HCT116 (cell line): ENCODE results near the gene DENND4B.

Source experiments
- CEBPB ChIP-seq: IDR thresholded peaks from 2 replicates; pipeline ENCODE4 v1.6.1; 2012; ENCODE audit warnings: low read depth
- CTCF ChIP-seq, 3 experiments: fragments of 200-600 bp in 1 of 3; sonication (generic) in 1 of 3; IDR thresholded peaks in 2 of 3; conservative IDR thresholded peaks in 1 of 3; 2 replicates each; pipeline ENCODE4 v1.5.1; 2012 to 2017; ENCODE audit warnings: low read depth in 2 of 3, low read length in 2 of 3, antibody characterized with exemption in 1 of 3, borderline replicate concordance in 1 of 3, control low read depth in 1 of 3, mild to moderate bottlenecking in 1 of 3, mixed read lengths in 1 of 3, mixed run types in 1 of 3, moderate library complexity in 1 of 3; ENCODE audit not compliant: insufficient read depth in 1 of 3
- EGR1 ChIP-seq: IDR thresholded peaks from 2 replicates; pipeline ENCODE4 v1.6.1; 2012; ENCODE audit warnings: low read depth
- JUND ChIP-seq: IDR thresholded peaks from 2 replicates; pipeline ENCODE4 v1.6.1; 2012
- POLR2A ChIP-seq: IDR thresholded peaks from 2 replicates; pipeline ENCODE4 v1.7.0; 2011; ENCODE audit warnings: borderline replicate concordance; ENCODE audit not compliant: insufficient read depth, insufficient read length; ENCODE audit errors: extremely low read depth
- POLR2AphosphoS5 ChIP-seq: IDR thresholded peaks from 2 replicates; pipeline ENCODE4 v1.6.1; 2011; ENCODE audit warnings: mild to moderate bottlenecking, low read depth, low read length, moderate library complexity
- YY1 ChIP-seq: IDR thresholded peaks from 2 replicates; pipeline ENCODE4 v1.6.1; 2011; ENCODE audit warnings: low read length, low read depth, moderate library complexity, mild to moderate bottlenecking; ENCODE audit not compliant: insufficient replicate concordance; ENCODE audit errors: extremely low read depth

- TF ChIP-seq POLR2A: no peak
- TF ChIP-seq JUND: no peak
- no peak for TF ChIP-seq CTCF (IDR thresholded peaks at IDR 0.05 in 2 of 3, conservative IDR thresholded peaks at IDR 0.05 in 1 of 3; ENCODE audit: borderline replicate concordance in 1 of 3, insufficient read depth in 1 of 3, low read depth in 2 of 3, low read length in 2 of 3)
- TF ChIP-seq EGR1: no peak
- no peak for TF ChIP-seq POLR2AphosphoS5
- no peak for TF ChIP-seq YY1
- no peak for TF ChIP-seq CEBPB
Observed at GRCh38 chr1:153960206-153960605, 13.7 kb upstream of the DENND4B start.
